Upper lobe of right lung (tissue), 1 donor: ENCODE data around the gene PHKA2. TPM values are rescaled to one million over a fixed set of nuclear protein-coding genes. Genes with fewer than 3 reads are reported as not detected.

ENCODE experiments used
- ATAC-seq: fragments of 200-7000 bp; cut with Tn5 transposase; one replicate; pipeline ENCODE4 v1.9.1; 2020; ENCODE audit warnings: mild to moderate bottlenecking, moderate library complexity
- DNase-seq: peaks from one replicate; pipeline ENCODE4 v3.0.0-alpha.2; 2020
- H3K27ac ChIP-seq: fragments of 200-600 bp; one replicate; pipeline ENCODE4 v1.8.0; 2022
- H3K27me3 ChIP-seq: fragments of 200-600 bp; one replicate; pipeline ENCODE4 v1.8.0; 2022; ENCODE audit warnings: mild to moderate bottlenecking
- H3K36me3 ChIP-seq: fragments of 200-600 bp; one replicate; pipeline ENCODE4 v1.8.0; 2022
- H3K4me1 ChIP-seq: fragments of 200-600 bp; one replicate; pipeline ENCODE4 v1.8.0; 2022
- H3K4me3 ChIP-seq: fragments of 200-600 bp; one replicate; pipeline ENCODE4 v1.8.0; 2022; ENCODE audit warnings: mild to moderate bottlenecking
- H3K9me3 ChIP-seq: fragments of 200-600 bp; one replicate; pipeline ENCODE4 v1.8.0; 2022
- CTCF ChIP-seq: fragments of 200-600 bp; IDR thresholded peaks from one replicate; pipeline ENCODE4 v1.8.0; 2022; ENCODE audit warnings: antibody characterized with exemption
- intact Hi-C: fragments of 100-400 bp; cut with DNase I; formaldehyde crosslinking; loops from one replicate; pipeline ENCODE4 v1.11.0; 2022
- total RNA-seq: library from RNA; stranded (reverse); fragmentation: NEBNext Ultra II Directional; extraction: Animal tissue kit (Norgen Biotek cat#: 25700); gene quantifications from one replicate; pipeline ENCODE4 v1.2.1, GENCODE V29; 2021
- donor health status: DM: no; HTN: yes; CAD: no; lungs with severe emphysema.

Gene PHKA2
- total RNA-seq, 1 donor from 2014 or later: 25.5 TPM

DNA sequence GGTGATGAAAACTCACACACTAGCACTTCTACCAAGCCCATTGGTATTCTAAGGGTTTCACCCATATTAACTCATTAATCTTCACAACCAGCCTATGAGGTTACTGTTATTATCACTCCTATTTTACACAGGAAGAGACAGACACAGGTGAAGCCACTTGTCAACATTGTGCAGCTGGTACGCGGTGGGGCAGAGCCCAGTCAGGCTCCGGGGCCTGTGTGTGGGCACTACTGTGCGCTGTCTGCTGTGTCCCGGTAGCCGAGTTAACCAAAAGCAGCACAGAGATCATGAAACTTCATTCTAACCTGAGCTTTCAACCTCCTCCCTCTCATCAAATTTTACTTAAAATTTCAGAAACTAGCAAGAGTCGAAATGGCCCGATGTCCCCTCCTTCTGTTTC is 111.3 kb downstream of the PHKA2 start:
- intact Hi-C loops: no loop called here
- Histone ChIP-seq H3K4me3 (no peak overlapping the region), H3K27me3 (no peaks in the 10 kb centered on the region), H3K9me3 (no peaks in the 10 kb centered on the region), H3K4me1 (no peaks in the 10 kb centered on the region), H3K36me3 (no peaks in the 10 kb centered on the region), H3K27ac (no peak overlapping the region)
- DNase-seq: no peak
- TF ChIP-seq CTCF: no peak
- ATAC-seq: no peak

DNA sequence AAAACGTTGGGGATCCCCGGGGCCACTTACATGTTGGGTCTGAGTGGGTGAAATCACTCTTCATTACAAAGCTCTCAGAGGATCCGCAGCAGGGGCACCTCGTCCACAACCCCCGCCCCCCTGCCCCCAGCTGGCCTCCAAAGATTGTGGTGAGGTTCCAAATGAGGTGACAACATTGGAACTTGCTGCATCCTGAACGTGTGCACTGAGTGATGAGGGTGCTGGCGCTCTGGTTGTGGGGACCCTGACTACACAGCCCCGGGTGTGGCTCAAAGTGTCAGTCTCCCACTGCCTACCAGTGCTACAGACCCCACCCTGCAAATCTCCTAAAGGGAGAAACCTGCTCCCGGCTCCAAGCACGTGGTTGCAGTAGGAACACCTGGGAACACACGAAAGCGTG is 111.9 kb downstream of the PHKA2 start:
- intact Hi-C loops: no loop called here
- no peak for TF ChIP-seq CTCF
- no peak for ATAC-seq
- H3K27me3 ChIP-seq: no peaks in the 10 kb centered on the region
- H3K9me3 ChIP-seq: no peaks in the 10 kb centered on the region
- H3K36me3 ChIP-seq: no peaks in the 10 kb centered on the region
- no peak overlapping the region for H3K4me3 ChIP-seq
- no peaks in the 10 kb centered on the region for H3K4me1 ChIP-seq
- DNase-seq: no peak
- H3K27ac ChIP-seq: no peak overlapping the region

- no peak overlapping the region for H3K27ac ChIP-seq
- H3K9me3 ChIP-seq: no peaks in the 10 kb centered on the region
- H3K4me3 ChIP-seq: no peak overlapping the region
- DNase-seq (no peak), ATAC-seq (no peak)
- H3K36me3 ChIP-seq: no peaks in the 10 kb centered on the region
- no peak for TF ChIP-seq CTCF
- no peaks in the 10 kb centered on the region for H3K4me1 ChIP-seq
- no peaks in the 10 kb centered on the region for H3K27me3 ChIP-seq
- intact Hi-C loops: no loop called here
Measured at GRCh38 chrX:18871161-18871890, 112.6 kb downstream of the PHKA2 start.

GRCh38 chrX:18864390-18864920 is 119.5 kb downstream of the PHKA2 start:
- no peak overlapping the region for H3K4me3 ChIP-seq
- TF ChIP-seq CTCF: no peak
- H3K27me3 ChIP-seq: no peaks in the 10 kb centered on the region
- H3K27ac ChIP-seq: no peak overlapping the region
- DNase-seq (no peak), ATAC-seq (no peak)
- intact Hi-C loops: no loop called here
- H3K36me3 ChIP-seq: no peaks in the 10 kb centered on the region
- H3K9me3 ChIP-seq: no peaks in the 10 kb centered on the region
- no peaks in the 10 kb centered on the region for H3K4me1 ChIP-seq

DNA sequence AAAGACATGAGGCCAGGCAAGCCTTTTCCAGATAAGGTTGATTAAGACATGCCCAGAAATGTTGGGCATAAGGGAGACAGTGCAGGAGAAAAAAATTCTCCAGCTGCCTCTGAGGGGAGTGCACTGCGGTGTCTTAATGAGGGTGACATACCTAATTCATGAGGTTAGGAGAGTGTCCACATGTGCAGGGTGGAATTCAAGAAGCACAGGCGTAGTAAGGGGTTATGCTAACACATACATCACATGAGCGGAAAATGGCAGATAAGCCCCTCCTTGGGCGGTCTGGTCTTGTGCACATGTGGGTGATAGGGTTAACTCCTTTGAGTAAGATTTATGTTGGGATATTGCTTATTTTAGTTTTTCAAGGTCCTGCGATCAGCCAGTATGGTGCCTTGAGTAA is 122.4 kb downstream of the PHKA2 start:
- intact Hi-C loops: no loop called here
- H3K9me3 ChIP-seq: no peaks in the 10 kb centered on the region
- no peaks in the 10 kb centered on the region for H3K27me3 ChIP-seq
- no peaks in the 10 kb centered on the region for H3K4me1 ChIP-seq
- H3K4me3 ChIP-seq: no peak overlapping the region
- TF ChIP-seq CTCF: no peak
- H3K27ac ChIP-seq: no peak overlapping the region
- ATAC-seq (no peak), DNase-seq (no peak)
- no peaks in the 10 kb centered on the region for H3K36me3 ChIP-seq
